K562 (cell line): Measurements from ENCODE around the gene TOR1AIP2. TPM values are rescaled to one million over a fixed set of nuclear protein-coding genes. Genes with fewer than 3 reads are reported as not detected.

ENCODE experiments used
- GATAD2A ChIP-seq: fragments of 450-650 bp; IDR thresholded peaks from 2 replicates; pipeline ENCODE4 v1.6.1; 2017
- HDGF ChIP-seq: fragments of 450-650 bp; IDR thresholded peaks from 2 replicates; pipeline ENCODE4 v1.6.1; 2016
- KAT2B ChIP-seq: IDR thresholded peaks from one replicate; pipeline ENCODE4 v1.6.1; 2012; ENCODE audit warnings: low read depth, mild to moderate bottlenecking, control low read depth, inconsistent platforms, low read length, moderate library complexity
- NCOA4 ChIP-seq: fragments of 450-650 bp; IDR thresholded peaks from 2 replicates; pipeline ENCODE4 v1.6.1; 2018; ENCODE audit warnings: mild to moderate bottlenecking; ENCODE audit not compliant: partially characterized antibody
- NFXL1 ChIP-seq: fragments of 450-650 bp; formaldehyde crosslinking; IDR thresholded peaks from 2 replicates; pipeline ENCODE4 v1.4.0; 2021; ENCODE audit warnings: mild to moderate bottlenecking
- POLR2G ChIP-seq: fragments of 200-400 bp; formaldehyde crosslinking; IDR thresholded peaks from 2 replicates; pipeline ENCODE4 v1.6.1; 2017; ENCODE audit warnings: low read depth, mild to moderate bottlenecking, antibody characterized with exemption, low read length, moderate library complexity
- RBM34 ChIP-seq: fragments of 200-400 bp; formaldehyde crosslinking; IDR thresholded peaks from 2 replicates; pipeline ENCODE4 v1.6.1; 2018; ENCODE audit warnings: low read length, borderline replicate concordance; ENCODE audit not compliant: insufficient read depth
- RERE ChIP-seq: sonication (generic); formaldehyde crosslinking; IDR thresholded peaks from 2 replicates; pipeline ENCODE4 v1.8.0; 2023; ENCODE audit warnings: missing genetic modification reagents, mild to moderate bottlenecking, borderline replicate concordance
- TEAD1 ChIP-seq, 2 experiments: fragments of 450-650 bp in 1 of 2; sonication (generic) in 1 of 2; formaldehyde crosslinking; IDR thresholded peaks; 2 replicates each; pipeline versions ENCODE4 v1.4.0 to v1.8.0; 2020 to 2022; ENCODE audit warnings: mild to moderate bottlenecking in 2 of 2, missing genetic modification reagents in 1 of 2
- ZNF324 ChIP-seq: fragments of 250-450 bp; sonication (Bioruptor Pico); IDR thresholded peaks from 2 replicates; pipeline ENCODE4 v1.4.0; 2020; ENCODE audit warnings: mild to moderate bottlenecking
- ZNF444 ChIP-seq: fragments of 250-450 bp; sonication (Bioruptor Pico); IDR thresholded peaks from 2 replicates; pipeline ENCODE4 v1.4.0; 2020; ENCODE audit warnings: mild to moderate bottlenecking, moderate library complexity
- ZNF518B ChIP-seq: fragments of 250-450 bp; sonication (Bioruptor Pico); IDR thresholded peaks from 2 replicates; pipeline ENCODE4 v1.5.0; 2021; ENCODE audit warnings: mild to moderate bottlenecking, moderate library complexity
- ZNF79 ChIP-seq: fragments of 250-450 bp; sonication (Bioruptor Pico); IDR thresholded peaks from 2 replicates; pipeline ENCODE4 v1.4.0; 2020; ENCODE audit warnings: low read depth, mild to moderate bottlenecking, moderate library complexity
- ZSCAN32 ChIP-seq: fragments of 450-650 bp; formaldehyde crosslinking; IDR thresholded peaks from 2 replicates; pipeline ENCODE4 v1.4.0; 2020; ENCODE audit warnings: mild to moderate bottlenecking, moderate library complexity
- polyA plus RNA-seq, 8 experiments: library from polyadenylated mRNA; depleted of rRNA in 4 of 8; stranded (reverse) in 5 of 8; unstranded in 3 of 8; fragments of >200 nt; fragmentation: Nextera tagmentation in 2 of 8; fragmentation: Illumina TruSeq in 1 of 8; extraction: Ambion mirVana in 2 of 8; extraction: Trizol in 1 of 8; gene quantifications; 2 replicates each; pipeline versions ENCODE4 v1.2.1 to v1.2.3, GENCODE V29; 2011 to 2014; ENCODE audit warnings: inconsistent platforms in 1 of 8, missing spikeins in 1 of 8
- total RNA-seq, 7 experiments: library from RNA; depleted of rRNA in 6 of 7; stranded (reverse); fragments of >200 nt in 6 of 7; fragmentation: Illumina TruSeq in 2 of 7; extraction: Trizol in 2 of 7; gene quantifications; 2 replicates each; pipeline versions ENCODE4 v1.2.1 to v1.2.3, GENCODE V29; 2011 to 2021; ENCODE audit warnings: low replicate concordance in 1 of 7
- TF ChIP-seq, protein P1 (sequence below): fragments of 150-350 bp; conservative IDR thresholded peaks from 2 replicates; pipeline ENCODE4 v1.6.1; 2014; ENCODE audit warnings: low read length

The TOR1AIP2 gene
- total and polyA plus RNA-seq, 9 of the 15 experiments (the other 6 are each of a cell fraction or from before 2014, with no cell fraction given): 16.7 to 122 (median 41.4) TPM

GRCh38 chr1:179882253-179883039 lies 4.8 kb upstream of the TOR1AIP2 start, which contains the start of gene TOR1AIP1 (continued):
- peak; percentile 85 to 94; a peak in 3 of 4 replicates for TF ChIP-seq TEAD1 (CRISPR knock-in tag; IDR thresholded peaks at IDR 0.05)
- no peak for TF ChIP-seq ZNF518B (CRISPR knock-in tag)
- no peak for TF ChIP-seq RBM34
- no peak; the same call in 1 of the 2 replicates for TF ChIP-seq ZNF324 (CRISPR knock-in tag)
- TF ChIP-seq ZSCAN32 (CRISPR knock-in tag): no peak
- TF ChIP-seq, protein P1, sequence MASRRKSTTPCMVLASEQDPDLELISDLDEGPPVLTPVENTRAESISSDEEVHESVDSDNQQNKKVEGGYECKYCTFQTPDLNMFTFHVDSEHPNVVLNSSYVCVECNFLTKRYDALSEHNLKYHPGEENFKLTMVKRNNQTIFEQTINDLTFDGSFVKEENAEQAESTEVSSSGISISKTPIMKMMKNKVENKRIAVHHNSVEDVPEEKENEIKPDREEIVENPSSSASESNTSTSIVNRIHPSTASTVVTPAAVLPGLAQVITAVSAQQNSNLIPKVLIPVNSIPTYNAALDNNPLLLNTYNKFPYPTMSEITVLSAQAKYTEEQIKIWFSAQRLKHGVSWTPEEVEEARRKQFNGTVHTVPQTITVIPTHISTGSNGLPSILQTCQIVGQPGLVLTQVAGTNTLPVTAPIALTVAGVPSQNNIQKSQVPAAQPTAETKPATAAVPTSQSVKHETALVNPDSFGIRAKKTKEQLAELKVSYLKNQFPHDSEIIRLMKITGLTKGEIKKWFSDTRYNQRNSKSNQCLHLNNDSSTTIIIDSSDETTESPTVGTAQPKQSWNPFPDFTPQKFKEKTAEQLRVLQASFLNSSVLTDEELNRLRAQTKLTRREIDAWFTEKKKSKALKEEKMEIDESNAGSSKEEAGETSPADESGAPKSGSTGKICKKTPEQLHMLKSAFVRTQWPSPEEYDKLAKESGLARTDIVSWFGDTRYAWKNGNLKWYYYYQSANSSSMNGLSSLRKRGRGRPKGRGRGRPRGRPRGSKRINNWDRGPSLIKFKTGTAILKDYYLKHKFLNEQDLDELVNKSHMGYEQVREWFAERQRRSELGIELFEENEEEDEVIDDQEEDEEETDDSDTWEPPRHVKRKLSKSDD: peak; percentile 80
- no peak for TF ChIP-seq KAT2B
- TF ChIP-seq HDGF: no peak; the same call in 1 of the 2 replicates
- TF ChIP-seq RERE (CRISPR knock-in tag): no peak; the same call in 1 of the 2 replicates
- peak; percentile 27; the same call in 1 of the 2 replicates for TF ChIP-seq ZNF79
- TF ChIP-seq NFXL1: no peak
- 0 out of 2 replicates have a peak, but pooled peaks have one; percentile 29 for TF ChIP-seq ZNF444 (CRISPR knock-in tag)
- peak; percentile 95 for TF ChIP-seq GATAD2A
- TF ChIP-seq POLR2G: peak; percentile 96
- no peak for TF ChIP-seq NCOA4
